ENCODE results near the gene MT1A.

MT1A gene

GRCh38 chr16:56631197-56631596, 7.3 kb upstream of the MT1A start:
- DNase-seq (ENCODE audit: low read depth) = no peak

DNA sequence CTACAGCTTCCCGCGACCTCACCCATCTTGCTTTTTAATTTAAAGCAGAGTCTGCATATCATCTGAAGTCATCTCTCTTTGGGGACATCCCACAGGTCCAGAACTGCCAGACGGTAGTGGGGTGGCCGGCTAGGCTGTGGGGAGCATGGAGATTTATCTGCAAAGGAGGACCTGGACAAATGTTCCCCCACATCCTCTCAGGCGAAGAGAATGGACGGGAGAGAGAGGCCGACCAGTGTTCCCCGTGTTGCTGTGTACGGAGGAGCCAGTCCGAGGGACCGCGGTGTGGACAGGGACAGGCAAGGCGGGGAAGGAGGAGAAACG, 6.7 kb upstream of the MT1A start:
- DNase-seq (ENCODE audit: low read depth) = peak; percentile 19

- peak; percentile 22 for DNase-seq (ENCODE audit: low read depth)
Observed at GRCh38 chr16:56632156-56632847, 6.2 kb upstream of the MT1A start, which contains the start of gene MT1M. MT1M (plus strand) TSS chr16:56632659; CDS start chr16:56632732, 73 bp downstream.

GRCh38 chr16:56632848-56633365, 5.6 kb upstream of the MT1A start:
- no peak for DNase-seq (ENCODE audit: low read depth)

- DNase-seq (ENCODE audit: low read depth) = no peak
Observed at GRCh38 chr16:56633535-56633934, 4.9 kb upstream of the MT1A start.

DNA sequence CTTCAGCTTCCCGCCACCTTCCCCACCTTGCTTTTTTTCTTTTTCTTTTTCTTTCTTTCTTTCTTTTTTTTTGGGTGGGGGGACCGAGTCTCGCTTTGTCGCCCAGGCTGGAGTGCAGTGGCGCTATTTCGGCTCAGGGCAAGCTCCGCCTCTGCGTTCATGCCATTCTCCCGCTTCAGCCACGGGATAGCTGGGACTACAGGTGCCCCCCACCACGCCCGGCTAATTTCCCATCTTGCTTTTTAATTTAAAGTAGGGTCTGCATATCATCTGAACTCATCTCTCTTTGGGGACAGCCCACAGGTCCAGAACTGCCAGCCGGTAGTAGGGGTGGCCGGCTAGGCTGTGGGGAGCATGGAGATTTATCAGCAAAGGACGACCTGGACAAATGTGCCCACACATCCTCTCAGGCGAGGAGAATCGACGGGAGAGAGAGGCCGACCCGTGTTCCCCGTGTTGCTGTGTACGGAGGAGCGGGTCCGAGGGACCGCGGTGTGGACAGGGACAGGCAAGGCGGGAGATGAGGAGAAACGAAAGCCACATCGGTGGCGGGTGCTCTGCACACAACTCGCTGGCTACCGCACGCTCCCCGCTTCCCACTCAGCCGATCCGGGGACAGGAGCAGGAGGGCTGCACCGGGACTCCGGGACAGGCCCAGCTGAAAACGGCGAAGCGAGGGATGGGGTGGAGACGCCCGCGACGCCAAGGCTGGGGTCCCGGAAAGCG, 3.6 kb upstream of the MT1A start:
- no peak for DNase-seq (ENCODE audit: low read depth)

GRCh38 chr16:56635441-56635967, 3.0 kb upstream of the MT1A start:
- DNase-seq (ENCODE audit: low read depth) = no peak

GRCh38 chr16:56636616-56637413, 1.7 kb upstream of the MT1A start:
- no peak for DNase-seq (ENCODE audit: low read depth)

GRCh38 chr16:56639045-56639444, 579 bp downstream of the MT1A start:
- DNase-seq (ENCODE audit: low read depth) = no peak

GRCh38 chr16:56640076-56640475, 1.6 kb downstream of the MT1A start:
- no peak for DNase-seq (ENCODE audit: low read depth)

GRCh38 chr16:56641166-56641565, 2.7 kb downstream of the MT1A start:
- DNase-seq (ENCODE audit: low read depth) = no peak

- peak; percentile 58 for DNase-seq (ENCODE audit: low read depth)
Observed at GRCh38 chr16:56643080-56643778, 4.8 kb downstream of the MT1A start.

GRCh38 chr16:56643833-56644232, 5.4 kb downstream of the MT1A start:
- DNase-seq (ENCODE audit: low read depth) = no peak

DNA sequence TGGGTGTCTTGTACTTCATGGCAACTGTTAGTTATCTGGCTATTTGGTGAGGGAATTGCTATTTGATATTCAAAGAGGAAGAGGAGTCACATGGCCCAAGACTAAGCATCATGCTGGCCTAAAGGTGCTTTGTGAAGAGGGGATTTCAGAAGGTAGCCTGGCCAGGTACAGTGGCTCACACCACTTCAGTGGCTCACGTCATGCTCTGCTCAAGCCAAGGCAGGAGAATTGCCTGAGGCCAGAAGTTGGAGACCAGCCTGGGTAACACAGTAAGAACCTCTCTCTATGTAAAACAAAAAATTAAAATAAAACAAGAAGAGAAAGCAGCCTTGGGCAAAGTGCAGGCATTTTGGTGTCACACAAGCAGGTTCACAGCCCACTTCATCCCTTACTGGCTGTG, 6.8 kb downstream of the MT1A start:
- no peak for DNase-seq (ENCODE audit: low read depth)

DNA sequence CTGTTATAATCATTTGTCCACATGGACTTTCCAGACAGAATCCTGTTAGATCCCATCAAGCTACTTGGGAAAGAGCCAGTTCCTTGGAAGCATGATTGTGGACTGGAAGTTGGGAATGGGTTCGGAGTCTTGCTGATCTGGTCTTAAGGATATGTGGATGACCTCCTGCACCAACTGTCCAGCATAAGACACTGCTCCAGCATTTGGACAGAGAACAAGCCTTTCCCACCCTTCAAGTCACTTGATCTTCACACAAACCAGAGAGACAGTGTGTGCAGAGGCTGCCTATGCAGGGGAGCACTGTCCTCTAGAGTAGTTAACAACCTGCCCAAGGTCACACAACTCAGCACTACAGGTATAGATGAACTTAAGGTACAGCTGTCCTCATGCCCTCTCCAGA, 7.4 kb downstream of the MT1A start:
- DNase-seq (ENCODE audit: low read depth) = no peak

GRCh38 chr16:56647641-56648431, 9.4 kb downstream of the MT1A start:
- no peak for DNase-seq (ENCODE audit: low read depth)

- DNase-seq (ENCODE audit: low read depth) = no peak
Observed at GRCh38 chr16:56649271-56649670, 10.8 kb downstream of the MT1A start.

DNA sequence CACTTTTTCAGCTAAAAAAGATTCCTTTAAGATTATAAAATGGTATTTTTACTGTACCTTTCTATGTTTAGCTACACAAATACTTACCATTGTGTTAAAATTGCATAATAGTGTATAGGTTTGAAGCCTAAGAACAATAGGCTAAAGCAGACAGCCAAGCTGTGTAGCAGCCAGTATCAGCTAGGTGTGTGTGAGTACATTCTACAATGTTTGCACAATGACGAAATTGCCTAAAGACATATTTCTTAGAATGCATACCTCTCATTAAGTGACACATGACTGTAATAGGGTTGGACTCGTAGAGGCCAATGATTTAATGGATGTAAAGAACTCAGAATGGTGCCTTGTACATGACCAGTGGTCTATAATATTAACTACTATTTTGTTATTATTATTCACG, 11.4 kb downstream of the MT1A start:
- no peak for DNase-seq (ENCODE audit: low read depth)

DNA sequence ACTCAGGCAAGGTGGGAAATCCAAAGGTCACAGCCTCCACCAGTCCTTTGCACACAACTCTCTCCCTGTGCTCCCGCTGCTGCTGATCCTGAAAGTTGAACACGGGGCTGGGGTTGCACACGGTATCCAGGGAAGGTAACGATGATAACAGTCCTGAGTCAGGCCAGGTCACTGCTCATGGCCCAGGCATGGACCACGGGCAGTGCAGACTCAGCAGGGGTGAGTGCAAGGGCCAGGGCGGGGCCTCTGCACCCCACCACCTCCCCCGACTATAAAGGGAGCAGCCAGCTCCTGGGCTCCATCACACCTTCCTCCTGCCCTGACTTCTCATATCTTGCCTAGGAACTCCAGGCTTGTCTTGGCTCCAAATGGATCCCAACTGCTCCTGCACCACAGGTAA, 13.1 kb downstream of the MT1A start, which contains the start of gene MT1B:
Gene MT1B, plus strand, starts transcription at position 301 of the 400 bp plus-strand sequence. Its CDS starts 68 bp downstream, at position 369.
- no peak for DNase-seq (ENCODE audit: low read depth)

- DNase-seq (ENCODE audit: low read depth) = no peak
Observed at GRCh38 chr16:56652600-56652999, 14.1 kb downstream of the MT1A start.

DNA sequence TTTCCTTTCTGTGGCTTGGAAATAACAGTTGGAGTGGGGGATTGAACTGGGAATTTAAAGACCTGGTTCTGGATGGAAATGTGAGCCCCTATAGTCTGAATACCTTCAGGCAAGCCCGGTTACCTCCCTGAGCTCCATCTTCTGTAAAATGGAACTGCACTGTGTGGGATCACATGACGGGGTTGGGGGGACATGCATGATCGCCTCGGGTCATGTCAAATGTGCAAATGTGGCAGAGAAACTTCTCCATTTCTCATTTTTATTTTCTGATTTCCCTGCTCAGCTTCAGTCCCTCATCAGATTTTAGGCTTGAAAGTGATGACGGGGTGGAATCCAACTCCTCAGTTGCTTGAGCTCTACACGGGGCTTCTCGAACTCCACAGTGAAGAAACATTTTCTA, 14.8 kb downstream of the MT1A start:
- no peak for DNase-seq (ENCODE audit: low read depth)

Data from EH (cell line).